Endothelial cell of hepatic sinusoid (primary cell): Measurements from ENCODE around the gene ZNF735.
"Not testable (repeated sequence)": the region's sequence is repeated elsewhere in the genome, so short reads cannot be mapped to it uniquely, and the experiment has no call there.

Experiments used
- in situ Hi-C: cut with HindIII; loops from 2 replicates; pipeline ENCODE4 v1.10.0; 2017; ENCODE audit warnings: low sequenced_read_pairs

ZNF735 gene

DNA sequence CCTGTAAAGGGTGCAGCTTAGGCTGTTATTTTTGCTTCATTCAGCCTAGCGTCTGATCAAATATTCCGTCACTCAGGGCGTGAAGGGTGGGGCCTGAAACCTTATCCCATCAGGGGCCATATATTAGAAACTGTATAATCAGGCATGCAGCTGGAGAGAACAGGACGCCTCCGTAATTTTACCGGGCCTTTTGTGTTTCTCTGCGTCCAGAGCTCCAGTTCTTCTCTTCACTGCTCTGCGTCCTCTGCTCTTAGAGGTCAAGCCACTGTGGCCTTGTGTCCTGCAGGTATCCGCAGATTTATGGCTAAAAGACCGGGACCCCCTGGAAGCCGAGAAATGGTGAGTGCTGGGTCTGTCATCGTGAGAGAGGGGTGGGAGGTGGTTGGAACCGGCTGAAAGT lies at the start of gene ZNF735:
Gene ZNF735, plus strand, starts transcription at position 301 of the 400 bp plus-strand sequence. Its CDS starts 0 bp downstream, at position 301.
- in situ Hi-C loops: no loop called here

DNA sequence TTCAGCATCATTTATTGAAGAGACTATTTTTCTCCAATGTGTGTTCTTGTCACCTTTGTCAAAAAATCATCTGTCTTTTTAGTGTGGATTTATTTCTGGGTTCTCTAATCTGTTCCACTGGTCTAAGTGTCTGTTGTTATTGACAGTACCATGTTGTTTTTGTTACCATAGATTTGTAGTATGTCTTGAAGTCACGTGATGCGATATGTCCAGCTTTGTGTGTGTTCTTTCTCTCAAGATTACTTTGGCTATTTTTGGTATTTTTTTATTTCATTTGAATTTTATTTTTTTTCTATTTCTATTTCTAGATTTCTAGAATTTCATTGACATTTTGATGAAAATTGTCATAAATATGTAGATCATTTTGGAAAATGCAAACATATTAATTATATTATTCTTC lies 36.0 kb upstream of the ZNF735 start:
- in situ Hi-C loops: not testable (repeated sequence)

DNA sequence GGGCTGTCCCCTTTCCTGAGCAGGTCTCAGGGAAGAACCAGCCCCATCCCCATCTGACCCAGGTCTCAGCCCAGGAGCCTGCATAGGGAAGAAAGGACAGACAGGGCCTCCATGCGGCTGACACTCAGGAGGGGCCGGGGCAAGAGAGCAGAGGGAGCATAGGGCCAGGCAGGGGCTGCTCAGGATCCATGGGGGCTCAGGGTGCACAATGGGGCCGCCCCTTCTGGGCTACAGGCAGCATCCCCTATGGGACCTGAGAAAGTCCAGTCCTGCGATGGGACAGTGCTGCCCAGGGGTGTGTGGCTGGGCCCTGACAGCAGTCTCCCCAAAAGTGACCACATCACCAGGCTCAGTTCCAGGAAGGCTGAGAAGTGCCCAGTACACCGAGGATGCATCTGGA lies 32.7 kb upstream of the ZNF735 start:
- in situ Hi-C loops: no loop called here

DNA sequence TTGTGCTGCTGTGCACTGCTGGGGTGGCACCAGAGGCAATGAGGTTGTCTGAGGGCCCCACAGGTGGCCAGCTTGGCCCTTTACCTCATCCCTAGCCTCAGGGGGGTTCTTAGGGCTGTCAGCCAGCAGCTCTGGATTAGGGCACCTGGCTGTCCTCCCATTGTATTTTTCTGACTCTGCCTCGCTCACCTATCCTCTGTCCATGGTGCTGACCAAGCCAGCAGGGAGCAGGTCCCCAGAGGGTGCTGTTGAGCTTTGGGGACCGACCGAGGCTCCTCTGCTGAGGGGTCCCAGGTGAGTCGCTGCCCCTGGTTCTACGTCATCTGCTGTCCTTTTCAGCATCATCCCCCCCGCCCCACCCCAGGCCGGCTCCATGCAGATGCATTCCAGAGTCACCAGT lies 32.1 kb upstream of the ZNF735 start:
- in situ Hi-C loops: no loop called here

DNA sequence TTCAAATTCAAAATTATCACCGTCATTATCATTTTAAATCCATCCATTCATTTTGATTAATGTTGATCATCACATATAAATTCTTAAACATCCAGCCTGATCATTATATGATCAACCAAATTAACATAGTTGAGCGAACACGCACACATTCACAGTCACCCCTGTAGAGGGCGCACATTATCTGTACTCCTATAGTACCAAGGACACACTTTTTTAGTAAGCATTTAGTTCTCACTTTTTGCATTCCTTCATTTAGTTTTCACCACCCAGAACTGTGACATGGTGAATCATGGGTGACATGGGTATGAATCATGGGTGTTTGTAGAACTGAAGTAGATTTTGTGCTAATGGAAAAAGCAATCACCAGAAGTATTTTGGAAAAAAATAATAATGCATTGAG lies 26.0 kb upstream of the ZNF735 start:
- in situ Hi-C loops: no loop called here

DNA sequence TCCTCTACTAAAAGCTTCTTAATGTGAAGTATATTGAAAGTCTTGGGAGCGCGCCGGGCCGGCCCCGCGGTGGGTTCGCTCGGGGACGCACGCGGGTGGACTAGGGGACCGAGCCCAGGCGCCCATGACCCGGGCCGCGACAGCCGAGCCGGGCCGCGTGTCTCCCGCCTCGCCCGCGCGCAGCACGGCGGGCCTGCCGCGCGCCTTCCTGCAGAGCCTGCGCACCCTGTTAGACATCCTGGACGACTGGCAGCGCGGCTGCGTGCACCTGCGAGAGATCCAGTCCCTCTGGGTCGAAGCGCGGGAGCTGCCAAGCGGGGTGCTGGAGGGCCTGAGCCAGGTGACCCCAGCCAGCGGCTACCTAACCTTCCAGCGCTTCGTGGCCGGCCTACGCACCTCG lies 25.4 kb upstream of the ZNF735 start:
- in situ Hi-C loops: no loop called here

GRCh38 chr7:64182036-64182790 lies 24.8 kb upstream of the ZNF735 start:
- in situ Hi-C loops: no loop called here

DNA sequence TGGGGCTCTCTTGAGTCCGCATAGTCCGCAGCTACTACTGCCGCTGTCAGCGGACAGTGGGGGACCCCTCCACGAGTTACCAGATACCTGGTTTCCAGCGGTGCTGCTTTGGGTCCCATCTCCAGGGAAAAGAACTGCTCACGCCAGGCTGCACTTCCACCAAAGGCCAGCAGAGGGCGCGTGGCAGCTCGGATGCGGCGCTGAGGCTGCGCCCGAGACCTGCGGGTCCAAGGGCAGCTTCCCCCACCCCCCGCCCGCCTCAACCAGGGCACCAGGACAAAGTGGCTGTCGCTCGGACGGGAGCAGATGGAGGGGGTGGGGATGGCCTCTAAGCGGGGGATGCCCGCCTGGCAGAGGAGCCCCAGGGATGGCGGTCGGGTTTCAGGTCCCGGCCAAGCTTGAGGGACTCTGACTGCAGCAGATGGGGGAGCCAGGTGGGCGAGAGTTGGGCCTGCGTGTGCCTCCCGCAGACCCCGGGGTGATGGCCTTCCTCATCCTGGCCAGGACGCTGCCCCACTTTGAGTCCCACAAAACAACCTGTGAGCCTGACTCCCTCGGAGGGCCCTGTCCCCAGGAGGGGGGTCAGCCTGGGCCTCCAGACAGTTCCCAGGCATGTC lies 23.8 kb upstream of the ZNF735 start:
- in situ Hi-C loops: no loop called here

- in situ Hi-C loops: no loop called here
Observed at GRCh38 chr7:64183827-64184372, 23.1 kb upstream of the ZNF735 start.

DNA sequence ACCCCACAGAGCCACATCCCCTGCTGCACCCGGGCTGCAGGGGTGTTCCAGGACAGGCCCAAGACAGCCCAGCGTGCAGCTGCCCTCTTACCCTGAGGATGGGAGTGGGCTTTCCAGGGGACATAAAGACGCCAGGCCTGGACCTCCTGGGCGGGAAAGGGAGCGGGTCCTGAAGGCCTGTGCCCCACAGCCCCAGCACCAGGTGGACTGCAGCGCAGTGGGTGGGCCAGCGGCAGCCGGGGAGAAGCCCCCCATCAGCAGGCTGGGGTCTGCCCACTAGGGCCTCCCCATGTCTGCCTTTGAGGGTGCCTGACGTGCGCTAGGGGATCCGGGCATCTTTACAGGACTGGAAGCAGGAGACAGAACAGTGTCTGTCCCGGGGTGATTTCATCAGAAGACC lies 22.6 kb upstream of the ZNF735 start:
- in situ Hi-C loops: no loop called here

- in situ Hi-C loops: no loop called here
Observed at GRCh38 chr7:64187408-64187807, 19.6 kb upstream of the ZNF735 start.

DNA sequence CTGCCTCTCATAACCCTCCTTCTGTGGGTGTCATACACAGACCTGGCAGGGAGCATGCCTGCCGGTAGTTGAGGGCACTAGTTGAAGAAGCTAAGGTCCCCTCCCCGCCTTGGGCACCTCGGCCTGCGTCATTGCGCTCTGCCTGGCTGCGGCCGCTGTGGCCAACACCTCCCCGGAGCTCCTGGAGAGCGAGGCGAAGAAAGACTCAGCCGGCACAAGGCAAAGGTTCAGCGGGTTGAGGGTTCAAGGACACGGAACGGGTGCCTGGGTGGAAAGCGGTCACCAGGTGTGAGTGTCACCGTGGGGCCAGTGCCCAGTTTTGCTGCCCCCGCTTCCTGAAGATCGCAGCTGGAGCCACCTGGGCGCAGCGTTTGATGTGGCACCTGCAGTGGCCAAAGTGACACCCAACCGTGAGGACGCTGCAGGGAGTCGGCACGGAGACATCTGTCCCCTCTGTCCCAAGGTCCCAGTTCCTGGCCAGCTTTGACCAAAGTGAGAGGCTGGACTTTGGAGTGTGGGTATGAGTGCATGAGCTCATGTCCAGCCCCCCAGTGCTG lies 14.8 kb upstream of the ZNF735 start:
- in situ Hi-C loops: no loop called here

- in situ Hi-C loops: no loop called here
Observed at GRCh38 chr7:64192775-64193174, 14.2 kb upstream of the ZNF735 start.

DNA sequence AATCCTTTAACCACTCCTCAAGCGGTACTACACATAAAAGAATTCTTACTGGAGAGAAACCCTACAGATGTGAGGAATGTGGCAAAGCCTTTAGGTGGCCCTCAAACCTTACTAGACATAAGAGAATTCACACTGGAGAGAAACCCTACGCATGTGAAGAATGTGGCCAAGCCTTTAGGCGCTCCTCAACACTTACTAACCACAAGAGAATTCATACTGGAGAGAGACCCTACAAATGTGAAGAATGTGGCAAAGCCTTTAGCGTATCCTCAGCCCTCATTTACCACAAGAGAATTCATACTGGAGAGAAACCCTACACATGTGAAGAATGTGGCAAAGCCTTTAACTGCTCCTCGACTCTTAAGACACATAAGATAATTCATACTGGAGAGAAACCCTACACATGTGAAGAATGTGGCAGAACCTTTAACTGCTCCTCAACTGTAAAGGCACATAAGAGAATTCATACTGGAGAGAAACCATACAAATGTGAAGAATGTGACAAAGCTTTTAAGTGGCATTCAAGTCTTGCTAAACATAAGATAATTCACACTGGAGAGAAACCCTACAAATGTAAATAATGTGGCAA lies 12.8 kb downstream of the ZNF735 start:
- in situ Hi-C loops: not testable (repeated sequence)

GRCh38 chr7:64223366-64223765 lies 16.4 kb downstream of the ZNF735 start:
- in situ Hi-C loops: no loop called here

DNA sequence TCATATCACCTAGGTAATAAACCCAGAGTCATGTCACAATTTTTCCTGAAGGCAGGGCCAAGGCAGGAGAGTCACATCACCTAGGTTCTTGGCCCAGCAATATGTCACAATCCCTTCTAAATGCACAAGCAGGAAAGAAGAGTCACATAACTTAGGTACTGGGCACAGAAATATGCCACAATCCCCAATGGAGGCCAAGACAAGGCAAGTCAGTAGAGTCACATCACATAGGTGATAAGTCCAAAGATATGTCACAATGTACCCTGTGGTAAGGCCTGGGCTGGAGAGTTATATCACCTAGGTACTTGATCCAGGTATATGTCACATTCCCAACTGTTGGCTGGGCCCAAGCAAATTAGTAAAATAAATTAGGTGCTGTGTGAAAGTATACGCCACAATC lies 21.2 kb downstream of the ZNF735 start, which contains the start of gene ZNF679:
Gene ZNF679, plus strand, starts transcription at position 301 of the 400 bp plus-strand sequence. CDS start 20,644 bp downstream, outside the sequence.
- in situ Hi-C loops: not testable (repeated sequence)

DNA sequence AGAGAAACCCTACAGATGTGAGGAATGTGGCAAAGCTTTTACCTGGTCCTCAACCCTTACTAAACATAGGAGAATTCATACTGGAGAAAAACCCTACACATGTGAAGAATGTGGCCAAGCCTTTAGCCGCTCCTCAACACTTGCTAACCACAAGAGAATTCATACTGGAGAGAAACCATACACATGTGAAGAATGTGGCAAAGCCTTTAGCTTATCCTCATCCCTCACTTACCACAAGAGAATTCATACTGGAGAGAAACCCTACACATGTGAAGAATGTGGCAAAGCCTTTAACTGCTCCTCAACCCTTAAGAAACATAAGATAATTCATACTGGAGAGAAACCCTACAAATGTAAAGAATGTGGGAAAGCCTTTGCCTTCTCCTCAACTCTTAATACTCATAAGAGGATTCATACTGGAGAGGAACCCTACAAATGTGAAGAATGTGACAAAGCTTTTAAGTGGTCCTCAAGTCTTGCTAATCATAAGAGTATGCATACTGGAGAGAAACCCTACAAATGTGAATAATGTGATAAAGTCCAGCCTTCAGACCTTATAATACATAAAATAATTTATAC lies 59.4 kb downstream of the ZNF735 start:
- in situ Hi-C loops: no loop called here
